GM12878 (cell line): Measurements from ENCODE around the gene NPHP1. TPM values are rescaled to one million over a fixed set of nuclear protein-coding genes. Genes with fewer than 3 reads are reported as not detected.

Experiments
- ATAC-seq: fragments of 200-7000 bp; cut with Tn5 transposase; 3 replicates; pipeline ENCODE4 v1.9.1; 2020; ENCODE audit warnings: mild to moderate bottlenecking, moderate library complexity
- BruUV-seq: library from RNA; stranded (reverse); fragments of 400-500 nt; replicated peaks from 2 replicates; lab custom pipeline; 2021; lab: Mats Ljungman, UMichigan
- CTCF ChIA-PET: fragments of 300-600 bp; sonication (Branson Sonifier 250); formaldehyde crosslinking; extraction: SDS; loops from one replicate; lab custom pipeline; 2021; ENCODE audit warnings: inconsistent platforms; lab: Yijun Ruan, JAX
- POLR2A ChIA-PET: fragments of 350-600 bp; formaldehyde crosslinking; extraction: SDS; loops from one replicate; lab custom pipeline; 2021; ENCODE audit warnings: inconsistent platforms; lab: Charles Lee
- RAD21 ChIA-PET: fragments of 300-600 bp; sonication (Branson Sonifier 250); formaldehyde crosslinking; loops from one replicate; lab custom pipeline; 2023; ENCODE audit warnings: antibody characterized with exemption; ENCODE audit not compliant: unreplicated experiment; lab: Charles Lee
- SMC1A ChIA-PET: fragments of 300-600 bp; sonication (Branson Sonifier 250); formaldehyde crosslinking; loops from one replicate; lab custom pipeline; 2023; ENCODE audit not compliant: unreplicated experiment, uncharacterized antibody; lab: Charles Lee
- DNase-seq: peaks from one replicate; pipeline ENCODE4 v3.0.0-alpha.2; 2011; ENCODE audit warnings: low read depth, low spot score
- FAIRE-seq: peaks from 3 replicates; lab custom pipeline; 2011; peaks lifted over from hg19 to GRCh38; lab: Jason Lieb, UNC
- H2AFZ ChIP-seq: 2 replicates; pipeline ENCODE4 v1.6.0; 2011; ENCODE audit warnings: low read depth, low read length, control low read depth; ENCODE audit not compliant: control insufficient read depth
- H3K27ac ChIP-seq: 2 replicates; pipeline ENCODE4 v1.5.1; 2011; ENCODE audit warnings: control low read depth; ENCODE audit not compliant: control insufficient read depth, insufficient read depth
- H3K27me3 ChIP-seq, 2 experiments: replicated peaks in 1 of 2; 2 replicates each; pipeline versions ENCODE4 v1.6.0 to v1.6.1; 2011; ENCODE audit warnings: low read length in 1 of 2; ENCODE audit not compliant: control insufficient read depth in 2 of 2, insufficient read depth in 2 of 2
- H3K36me3 ChIP-seq, 2 experiments: 2 replicates each; pipeline ENCODE4 v1.5.1; 2011; ENCODE audit warnings: low read length in 1 of 2; ENCODE audit not compliant: control insufficient read depth in 2 of 2, insufficient read depth in 2 of 2
- H3K4me1 ChIP-seq: 2 replicates; pipeline ENCODE4 v1.6.1; 2011; ENCODE audit warnings: mild to moderate bottlenecking, low read length, moderate library complexity, mixed read lengths; ENCODE audit not compliant: control insufficient read depth, insufficient read depth
- H3K4me2 ChIP-seq: 2 replicates; pipeline ENCODE4 v1.6.0; 2011; ENCODE audit warnings: control low read depth; ENCODE audit not compliant: control insufficient read depth, insufficient read depth
- H3K4me3 ChIP-seq: fragments of 200-600 bp; sonication (generic); 2 replicates; pipeline ENCODE4 v1.5.1; 2016
- H3K79me2 ChIP-seq: 2 replicates; pipeline ENCODE4 v1.6.0; 2011; ENCODE audit warnings: low read length; ENCODE audit not compliant: control insufficient read depth, insufficient read depth
- H3K9ac ChIP-seq: 2 replicates; pipeline ENCODE4 v1.8.0; 2011; ENCODE audit warnings: low read length, control low read depth, mixed read lengths; ENCODE audit not compliant: control insufficient read depth, insufficient read depth
- H3K9me3 ChIP-seq: replicated peaks from 3 replicates; pipeline ENCODE4 v1.5.1; 2011; ENCODE audit warnings: mild to moderate bottlenecking, low read length; ENCODE audit not compliant: control insufficient read depth, insufficient read depth
- H4K20me1 ChIP-seq: 2 replicates; pipeline ENCODE4 v1.6.0; 2011; ENCODE audit not compliant: control insufficient read depth, insufficient read depth
- BMI1 ChIP-seq: fragments of 450-650 bp; IDR thresholded peaks from 2 replicates; pipeline ENCODE4 v1.6.1; 2016; ENCODE audit warnings: mild to moderate bottlenecking, moderate library complexity, borderline replicate concordance
- EED ChIP-seq: sonication (generic); IDR thresholded peaks from 2 replicates; pipeline ENCODE4 v1.6.1; 2016; ENCODE audit warnings: antibody characterized with exemption, low read depth
- ETV6 ChIP-seq, 2 experiments: fragments of 450-650 bp in 1 of 2; IDR thresholded peaks in 1 of 2; conservative IDR thresholded peaks in 1 of 2; 2 replicates each; pipeline ENCODE4 v1.6.1; 2014; ENCODE audit warnings: antibody characterized with exemption in 1 of 2, borderline replicate concordance in 1 of 2, low read depth in 1 of 2, mild to moderate bottlenecking in 1 of 2, moderate library complexity in 1 of 2
- JUNB ChIP-seq: IDR thresholded peaks from 2 replicates; pipeline ENCODE4 v1.6.1; 2016; ENCODE audit warnings: antibody characterized with exemption, mild to moderate bottlenecking
- MTA2 ChIP-seq: fragments of 450-650 bp; IDR thresholded peaks from 2 replicates; pipeline ENCODE4 v1.6.1; 2016; ENCODE audit warnings: low read depth, mild to moderate bottlenecking, moderate library complexity
- NRF1 ChIP-seq: conservative IDR thresholded peaks from 2 replicates; pipeline ENCODE4 v1.6.1; 2011; ENCODE audit warnings: mild to moderate bottlenecking, low read depth, low read length, improper control_type of control experiment
- PAX5 ChIP-seq: IDR thresholded peaks from 2 replicates; pipeline ENCODE4 v1.6.1; 2011; ENCODE audit warnings: low read depth, low read length, borderline replicate concordance
- PML ChIP-seq: IDR thresholded peaks from 2 replicates; pipeline ENCODE4 v1.6.1; 2012; ENCODE audit warnings: low read length, inconsistent platforms
- RBBP5 ChIP-seq: fragments of 200-600 bp; sonication (generic); conservative IDR thresholded peaks from 2 replicates; pipeline ENCODE4 v1.6.1; 2016
- SMAD5 ChIP-seq: IDR thresholded peaks from 2 replicates; pipeline ENCODE4 v1.6.1; 2016; ENCODE audit warnings: antibody characterized with exemption, low read depth
- WRNIP1 ChIP-seq: IDR thresholded peaks from 2 replicates; pipeline ENCODE4 v1.6.1; 2011; ENCODE audit warnings: low read depth, low read length, improper control_type of control experiment, borderline replicate concordance
- YY1 ChIP-seq: IDR thresholded peaks from 2 replicates; pipeline ENCODE4 v1.6.1; 2011; ENCODE audit warnings: low read depth, mild to moderate bottlenecking, low read length
- whole genome bisulfite sequencing: methylation state at CpG from one replicate; pipeline ENCODE4 v1.1.6; 2016; ENCODE audit warnings: low lambda C conversion rate; ENCODE audit not compliant: insufficient replicate concordance, insufficient coverage; ENCODE audit errors: missing lambda C conversion rate; 5-methylcytosine and 5-hydroxymethylcytosine counted together
- in situ Hi-C: fragments of 300-500 bp; cut with MboI; formaldehyde crosslinking; loops from 9 replicates; pipeline ENCODE4 v1.14.3; 2018; ENCODE audit warnings: mixed read lengths
- intact Hi-C: fragments of 100-400 bp; cut with micrococcal nuclease; formaldehyde crosslinking; loops from one replicate; pipeline ENCODE4 v1.14.2; 2022; ENCODE audit not compliant: unreplicated experiment
- polyA plus RNA-seq, 11 experiments: library from polyadenylated mRNA; depleted of rRNA in 4 of 11; unstranded in 6 of 11; stranded (reverse) in 5 of 11; fragments of >200 nt; fragmentation: Nextera tagmentation in 4 of 11; fragmentation: Illumina TruSeq in 1 of 11; extraction: Ambion mirVana in 4 of 11; extraction: Trizol in 1 of 11; gene quantifications; 1 replicate in 1 of 11; 2 replicates in 10 of 11; pipeline versions ENCODE4 v1.2.1 to v1.2.3, GENCODE V29; 2011 to 2016; ENCODE audit warnings: inconsistent platforms in 2 of 11, missing spikeins in 2 of 11, low read depth in 1 of 11
- total RNA-seq, 4 experiments: library from RNA; depleted of rRNA in 3 of 4; stranded (reverse); fragments of >200 nt in 3 of 4; fragmentation: Illumina TruSeq in 1 of 4; extraction: Trizol in 1 of 4; gene quantifications; 2 replicates each; pipeline versions ENCODE4 v1.2.1 to v1.2.3, GENCODE V29; 2013 to 2021
- TF ChIP-seq, protein P1 (sequence below): fragments of 450-650 bp; IDR thresholded peaks from 2 replicates; pipeline ENCODE4 v1.6.1; 2018; ENCODE audit warnings: mild to moderate bottlenecking, low read depth, moderate library complexity; ENCODE audit not compliant: partially characterized antibody
- TF ChIP-seq, protein P2 (sequence below): fragments of 150-350 bp; IDR thresholded peaks from 2 replicates; pipeline ENCODE4 v1.6.1; 2014; ENCODE audit warnings: mild to moderate bottlenecking, low read depth, low read length
- TF ChIP-seq, protein P3 (sequence below): fragments of 450-650 bp; IDR thresholded peaks from 2 replicates; pipeline ENCODE4 v1.6.1; 2017; ENCODE audit warnings: antibody characterized with exemption, mild to moderate bottlenecking, moderate library complexity
- TF ChIP-seq, protein P4 (sequence below): fragments of 450-650 bp; IDR thresholded peaks from 2 replicates; pipeline ENCODE4 v1.6.1; 2017; ENCODE audit warnings: mild to moderate bottlenecking

NPHP1 gene
- total and polyA plus RNA-seq, 10 of the 15 experiments (the other 5 are each of a cell fraction or from before 2014, with no cell fraction given): 0.23 to 3.5 (median 1.2) TPM

DNA sequence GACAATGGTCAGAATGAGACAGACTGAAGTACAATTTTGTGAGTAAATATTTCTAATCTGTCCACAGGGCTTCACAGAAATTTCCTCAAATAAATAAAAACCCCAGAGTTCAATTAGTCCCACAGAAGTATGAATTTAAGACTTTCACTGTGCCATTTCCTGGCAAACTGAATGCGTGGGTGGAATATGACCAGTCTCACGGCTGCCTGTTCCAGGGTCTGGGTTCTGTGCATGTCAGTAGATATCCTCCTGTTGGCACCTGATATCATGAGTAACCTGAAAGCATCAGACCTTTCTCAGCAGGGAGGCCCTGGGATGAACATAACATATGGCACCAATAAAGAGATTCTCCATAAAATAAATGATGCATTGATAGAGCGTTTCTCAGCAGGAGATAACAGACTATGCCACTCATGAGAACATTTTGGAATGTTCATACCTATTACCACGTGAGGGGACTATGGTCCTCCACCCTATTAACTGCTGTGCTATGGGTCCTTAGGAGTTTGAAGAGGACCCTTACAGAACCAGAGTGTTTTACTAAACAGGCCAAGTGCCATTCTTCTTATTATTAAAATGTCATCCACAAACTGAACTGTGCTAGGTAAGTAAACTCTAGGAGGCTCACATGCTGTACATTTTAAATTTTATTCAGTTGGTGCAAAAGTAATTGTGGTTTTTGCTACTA, 78.6 kb downstream of the NPHP1 start:
- RAD21 ChIA-PET: no interaction called here
- intact Hi-C loops: no loop called here
- SMC1A ChIA-PET: no interaction called here
- 0 out of 4 replicates have a peak, but pooled peaks cover 0 to 3% of the 10 kb centered on the region in 2 experiments for H3K27me3 ChIP-seq
- H3K4me3 ChIP-seq: no peak overlapping the region
- no peaks in the 10 kb centered on the region for H4K20me1 ChIP-seq
- no peaks in the 10 kb centered on the region for H3K79me2 ChIP-seq
- H3K9ac ChIP-seq: no peak overlapping the region
- CTCF ChIA-PET: no interaction called here
- H2AFZ ChIP-seq: no peak overlapping the region
- DNase-seq (no peak), ATAC-seq (no peak), FAIRE-seq (no peak)
- in situ Hi-C loops: no loop called here
- H3K9me3 ChIP-seq: no peaks in the 10 kb centered on the region
- no peaks in the 10 kb centered on the region for H3K36me3 ChIP-seq
- WGBS: 28% methylated on average over 4 of the region's 4 CpGs
- POLR2A ChIA-PET: no interaction called here
- H3K4me2 ChIP-seq: no peak overlapping the region
- no TSS peak for BruUV-seq
- H3K4me1 ChIP-seq: no peaks in the 10 kb centered on the region
- H3K27ac ChIP-seq: no peak overlapping the region
- TF ChIP-seq SMAD5 (no peak), YY1 (no peak), EED (no peak), JUNB (no peak), WRNIP1 (no peak), MTA2 (no peak), NRF1 (no peak), RBBP5 (no peak), PAX5 (no peak), PML (no peak), ETV6 (conservative IDR thresholded peaks at IDR 0.05 in 1 of 2, IDR thresholded peaks at IDR 0.05 in 1 of 2; ENCODE audit: borderline replicate concordance in 1 of 2, low read depth in 1 of 2) (no peak), BMI1 (no peak)
- TF ChIP-seq, protein P1, sequence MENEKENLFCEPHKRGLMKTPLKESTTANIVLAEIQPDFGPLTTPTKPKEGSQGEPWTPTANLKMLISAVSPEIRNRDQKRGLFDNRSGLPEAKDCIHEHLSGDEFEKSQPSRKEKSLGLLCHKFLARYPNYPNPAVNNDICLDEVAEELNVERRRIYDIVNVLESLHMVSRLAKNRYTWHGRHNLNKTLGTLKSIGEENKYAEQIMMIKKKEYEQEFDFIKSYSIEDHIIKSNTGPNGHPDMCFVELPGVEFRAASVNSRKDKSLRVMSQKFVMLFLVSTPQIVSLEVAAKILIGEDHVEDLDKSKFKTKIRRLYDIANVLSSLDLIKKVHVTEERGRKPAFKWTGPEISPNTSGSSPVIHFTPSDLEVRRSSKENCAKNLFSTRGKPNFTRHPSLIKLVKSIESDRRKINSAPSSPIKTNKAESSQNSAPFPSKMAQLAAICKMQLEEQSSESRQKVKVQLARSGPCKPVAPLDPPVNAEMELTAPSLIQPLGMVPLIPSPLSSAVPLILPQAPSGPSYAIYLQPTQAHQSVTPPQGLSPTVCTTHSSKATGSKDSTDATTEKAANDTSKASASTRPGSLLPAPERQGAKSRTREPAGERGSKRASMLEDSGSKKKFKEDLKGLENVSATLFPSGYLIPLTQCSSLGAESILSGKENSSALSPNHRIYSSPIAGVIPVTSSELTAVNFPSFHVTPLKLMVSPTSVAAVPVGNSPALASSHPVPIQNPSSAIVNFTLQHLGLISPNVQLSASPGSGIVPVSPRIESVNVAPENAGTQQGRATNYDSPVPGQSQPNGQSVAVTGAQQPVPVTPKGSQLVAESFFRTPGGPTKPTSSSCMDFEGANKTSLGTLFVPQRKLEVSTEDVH: no peak
- TF ChIP-seq, protein P2, sequence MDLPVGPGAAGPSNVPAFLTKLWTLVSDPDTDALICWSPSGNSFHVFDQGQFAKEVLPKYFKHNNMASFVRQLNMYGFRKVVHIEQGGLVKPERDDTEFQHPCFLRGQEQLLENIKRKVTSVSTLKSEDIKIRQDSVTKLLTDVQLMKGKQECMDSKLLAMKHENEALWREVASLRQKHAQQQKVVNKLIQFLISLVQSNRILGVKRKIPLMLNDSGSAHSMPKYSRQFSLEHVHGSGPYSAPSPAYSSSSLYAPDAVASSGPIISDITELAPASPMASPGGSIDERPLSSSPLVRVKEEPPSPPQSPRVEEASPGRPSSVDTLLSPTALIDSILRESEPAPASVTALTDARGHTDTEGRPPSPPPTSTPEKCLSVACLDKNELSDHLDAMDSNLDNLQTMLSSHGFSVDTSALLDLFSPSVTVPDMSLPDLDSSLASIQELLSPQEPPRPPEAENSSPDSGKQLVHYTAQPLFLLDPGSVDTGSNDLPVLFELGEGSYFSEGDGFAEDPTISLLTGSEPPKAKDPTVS: no peak
- TF ChIP-seq, protein P3, sequence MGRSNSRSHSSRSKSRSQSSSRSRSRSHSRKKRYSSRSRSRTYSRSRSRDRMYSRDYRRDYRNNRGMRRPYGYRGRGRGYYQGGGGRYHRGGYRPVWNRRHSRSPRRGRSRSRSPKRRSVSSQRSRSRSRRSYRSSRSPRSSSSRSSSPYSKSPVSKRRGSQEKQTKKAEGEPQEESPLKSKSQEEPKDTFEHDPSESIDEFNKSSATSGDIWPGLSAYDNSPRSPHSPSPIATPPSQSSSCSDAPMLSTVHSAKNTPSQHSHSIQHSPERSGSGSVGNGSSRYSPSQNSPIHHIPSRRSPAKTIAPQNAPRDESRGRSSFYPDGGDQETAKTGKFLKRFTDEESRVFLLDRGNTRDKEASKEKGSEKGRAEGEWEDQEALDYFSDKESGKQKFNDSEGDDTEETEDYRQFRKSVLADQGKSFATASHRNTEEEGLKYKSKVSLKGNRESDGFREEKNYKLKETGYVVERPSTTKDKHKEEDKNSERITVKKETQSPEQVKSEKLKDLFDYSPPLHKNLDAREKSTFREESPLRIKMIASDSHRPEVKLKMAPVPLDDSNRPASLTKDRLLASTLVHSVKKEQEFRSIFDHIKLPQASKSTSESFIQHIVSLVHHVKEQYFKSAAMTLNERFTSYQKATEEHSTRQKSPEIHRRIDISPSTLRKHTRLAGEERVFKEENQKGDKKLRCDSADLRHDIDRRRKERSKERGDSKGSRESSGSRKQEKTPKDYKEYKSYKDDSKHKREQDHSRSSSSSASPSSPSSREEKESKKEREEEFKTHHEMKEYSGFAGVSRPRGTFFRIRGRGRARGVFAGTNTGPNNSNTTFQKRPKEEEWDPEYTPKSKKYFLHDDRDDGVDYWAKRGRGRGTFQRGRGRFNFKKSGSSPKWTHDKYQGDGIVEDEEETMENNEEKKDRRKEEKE: no peak
- TF ChIP-seq, protein P4, sequence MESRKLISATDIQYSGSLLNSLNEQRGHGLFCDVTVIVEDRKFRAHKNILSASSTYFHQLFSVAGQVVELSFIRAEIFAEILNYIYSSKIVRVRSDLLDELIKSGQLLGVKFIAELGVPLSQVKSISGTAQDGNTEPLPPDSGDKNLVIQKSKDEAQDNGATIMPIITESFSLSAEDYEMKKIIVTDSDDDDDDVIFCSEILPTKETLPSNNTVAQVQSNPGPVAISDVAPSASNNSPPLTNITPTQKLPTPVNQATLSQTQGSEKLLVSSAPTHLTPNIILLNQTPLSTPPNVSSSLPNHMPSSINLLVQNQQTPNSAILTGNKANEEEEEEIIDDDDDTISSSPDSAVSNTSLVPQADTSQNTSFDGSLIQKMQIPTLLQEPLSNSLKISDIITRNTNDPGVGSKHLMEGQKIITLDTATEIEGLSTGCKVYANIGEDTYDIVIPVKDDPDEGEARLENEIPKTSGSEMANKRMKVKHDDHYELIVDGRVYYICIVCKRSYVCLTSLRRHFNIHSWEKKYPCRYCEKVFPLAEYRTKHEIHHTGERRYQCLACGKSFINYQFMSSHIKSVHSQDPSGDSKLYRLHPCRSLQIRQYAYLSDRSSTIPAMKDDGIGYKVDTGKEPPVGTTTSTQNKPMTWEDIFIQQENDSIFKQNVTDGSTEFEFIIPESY: no peak
